ENCODE data around the gene SLC27A2. TPM values are rescaled to one million over a fixed set of nuclear protein-coding genes. Genes with fewer than 3 reads are reported as not detected.

SLC27A2 gene
- total and polyA plus RNA-seq, 2 experiments from 2014 or later: not detected

DNA sequence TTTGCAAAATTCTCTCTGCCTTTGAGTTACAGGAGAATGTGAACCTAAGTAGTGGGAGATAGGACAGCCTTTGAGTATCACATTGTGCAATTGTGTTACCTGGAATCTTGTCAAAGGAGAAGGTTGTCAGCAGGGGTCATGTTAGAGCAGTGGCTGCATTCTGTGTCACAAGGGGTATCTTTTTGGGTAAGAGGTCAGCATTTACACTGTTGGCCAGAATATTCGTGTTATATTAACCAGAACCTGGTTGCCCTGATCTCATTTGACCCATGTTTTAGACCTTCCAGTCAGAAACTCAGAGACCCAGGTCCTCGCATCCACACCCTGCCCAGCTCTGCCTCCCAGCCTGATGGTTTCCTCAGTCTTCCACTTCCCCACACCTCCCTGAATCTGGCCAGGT, 56.3 kb downstream of the SLC27A2 start:
- H4K20me1 ChIP-seq (ENCODE audit: insufficient read depth): no peaks in the 10 kb centered on the region
- no peak overlapping the region for H3K4me2 ChIP-seq (ENCODE audit: unreplicated experiment)
- no peaks in the 10 kb centered on the region for H3K79me2 ChIP-seq (ENCODE audit: insufficient read depth)
- H3K4me3 ChIP-seq: no peak overlapping the region
- no peaks in the 10 kb centered on the region for H3K36me3 ChIP-seq (ENCODE audit: low read depth)
- no peak overlapping the region for H3K9ac ChIP-seq
- H3K27me3 ChIP-seq (replicated peaks; ENCODE audit: insufficient read depth): no peaks in the 10 kb centered on the region
- H3K9me2 ChIP-seq (ENCODE audit: insufficient read depth): no peaks in the 10 kb centered on the region
- no peak overlapping the region for H2AFZ ChIP-seq
- peaks cover 9% of the 10 kb centered on the region for H3K4me1 ChIP-seq (ENCODE audit: insufficient read depth)
- H3K9me3 ChIP-seq (ENCODE audit: low read depth): no peaks in the 10 kb centered on the region
- H3F3A ChIP-seq (ENCODE audit: insufficient read depth): no peaks in the 10 kb centered on the region
- 70 to 75% methylated on average over 2 of the region's 2 CpGs for WGBS, 2 experiments (ENCODE audit: low coverage in 1 of 2, low lambda C conversion rate in 2 of 2, missing lambda C conversion rate in 2 of 2)
- no peak for DNase-seq
- H3K27ac ChIP-seq: no peak overlapping the region
- in situ Hi-C loops (cut with MboI): no loop called here
- no peak for TF ChIP-seq EZH2 (IDR thresholded peaks at IDR 0.05; ENCODE audit: insufficient read depth, poor library complexity, severe bottlenecking)
- no peak for TF ChIP-seq EZH2phosphoT487 (IDR thresholded peaks at IDR 0.05; ENCODE audit: insufficient read depth, low read depth)

DNA sequence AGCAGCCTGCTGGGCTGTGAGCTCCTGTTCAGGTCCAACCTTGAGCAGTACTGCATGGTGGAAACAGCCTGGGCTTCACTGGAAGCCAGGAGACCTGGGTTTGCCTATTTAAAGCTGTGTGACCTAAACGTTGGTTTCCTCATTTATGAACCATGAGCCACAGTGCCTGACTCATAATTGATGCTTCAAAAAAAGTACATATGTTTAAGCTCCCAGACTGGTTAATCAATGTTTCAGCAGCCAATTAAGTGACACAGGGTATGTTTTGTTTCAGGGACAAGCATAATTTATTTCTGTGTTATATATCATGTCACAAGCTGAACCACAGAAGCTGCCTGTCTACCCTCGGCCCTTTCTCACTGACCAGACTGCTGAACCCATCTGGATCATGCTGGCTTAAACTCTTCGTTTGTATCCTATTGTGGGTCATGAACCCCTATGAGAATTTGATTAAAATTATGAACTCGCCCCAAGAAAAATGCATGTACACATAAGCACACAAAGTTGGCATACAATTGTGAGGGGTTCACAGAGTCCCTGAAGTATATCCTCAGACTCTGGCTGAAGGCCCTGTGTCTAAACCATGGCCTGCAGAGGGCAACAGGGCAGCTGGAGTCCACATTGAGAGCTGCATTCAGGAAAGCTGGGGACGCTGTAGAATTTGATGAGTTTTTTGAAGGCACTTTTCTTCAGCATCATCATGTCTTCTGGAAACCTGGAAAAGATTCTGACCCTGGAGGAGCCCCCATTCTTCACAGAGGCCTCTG, 59.9 kb downstream of the SLC27A2 start:
- Histone ChIP-seq H3K27me3 (replicated peaks; ENCODE audit: insufficient read depth) (no peaks in the 10 kb centered on the region; the same call in 1 of the 2 replicates), H3K79me2 (ENCODE audit: insufficient read depth) (no peaks in the 10 kb centered on the region), H3K9me3 (ENCODE audit: low read depth) (no peaks in the 10 kb centered on the region), H3K9me2 (ENCODE audit: insufficient read depth) (no peaks in the 10 kb centered on the region), H3K36me3 (ENCODE audit: low read depth) (no peaks in the 10 kb centered on the region), H3K9ac (no peak overlapping the region), H3K4me1 (ENCODE audit: insufficient read depth) (peaks cover 9% of the 10 kb centered on the region), H3K4me3 (no peak overlapping the region), H3K4me2 (ENCODE audit: unreplicated experiment) (no peak overlapping the region), H3K27ac (no peak overlapping the region), H2AFZ (0 out of 2 replicates have a peak overlapping the region, but pooled peaks have one; percentile 26), H4K20me1 (ENCODE audit: insufficient read depth) (no peaks in the 10 kb centered on the region), H3F3A (ENCODE audit: insufficient read depth) (no peaks in the 10 kb centered on the region)
- in situ Hi-C loops (cut with MboI): no loop called here
- WGBS, 2 experiments (ENCODE audit: low coverage in 1 of 2, low lambda C conversion rate in 2 of 2, missing lambda C conversion rate in 2 of 2): 52 to 59% methylated on average over 5 of the region's 5 CpGs
- DNase-seq: peak; percentile 76
- 0 out of 2 replicates have a peak, but pooled peaks have one; percentile 78 for TF ChIP-seq EZH2phosphoT487 (IDR thresholded peaks at IDR 0.05; ENCODE audit: insufficient read depth, low read depth)
- TF ChIP-seq EZH2 (IDR thresholded peaks at IDR 0.05; ENCODE audit: insufficient read depth, poor library complexity, severe bottlenecking): no peak

DNA sequence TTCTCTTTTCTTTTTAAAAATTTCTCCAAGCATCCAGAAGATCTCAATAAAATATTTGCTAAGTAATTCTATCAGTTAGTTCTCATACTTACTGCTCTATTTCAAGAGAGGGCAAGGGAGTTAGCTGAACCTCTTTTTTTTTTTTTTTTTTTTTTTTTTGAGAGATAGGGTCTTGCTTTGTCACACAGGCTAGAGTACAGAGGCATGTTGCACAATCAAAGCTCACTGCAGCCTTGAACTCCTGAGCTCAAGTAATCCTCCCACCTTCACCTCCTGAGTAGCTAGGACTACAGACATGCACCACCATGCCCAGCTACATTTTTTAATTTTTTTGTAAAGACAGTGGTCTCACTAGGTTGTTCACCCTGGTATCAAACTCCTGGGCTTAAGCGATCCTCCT, 62.2 kb downstream of the SLC27A2 start:
- Histone ChIP-seq H3K9me2 (ENCODE audit: insufficient read depth) (no peaks in the 10 kb centered on the region), H3F3A (ENCODE audit: insufficient read depth) (no peaks in the 10 kb centered on the region), H3K79me2 (ENCODE audit: insufficient read depth) (no peaks in the 10 kb centered on the region), H4K20me1 (ENCODE audit: insufficient read depth) (no peaks in the 10 kb centered on the region), H3K9ac (no peak overlapping the region), H3K27me3 (replicated peaks; ENCODE audit: insufficient read depth) (peaks cover 14% of the 10 kb centered on the region; the same call in 1 of the 2 replicates), H3K27ac (no peak overlapping the region), H3K36me3 (ENCODE audit: low read depth) (no peaks in the 10 kb centered on the region), H3K4me3 (no peak overlapping the region), H3K9me3 (ENCODE audit: low read depth) (no peaks in the 10 kb centered on the region), H2AFZ (no peak overlapping the region), H3K4me1 (ENCODE audit: insufficient read depth) (peaks cover 9% of the 10 kb centered on the region), H3K4me2 (ENCODE audit: unreplicated experiment) (no peak overlapping the region)
- in situ Hi-C loops (cut with MboI): no loop called here
- TF ChIP-seq EZH2 (IDR thresholded peaks at IDR 0.05; ENCODE audit: insufficient read depth, poor library complexity, severe bottlenecking) (no peak), EZH2phosphoT487 (IDR thresholded peaks at IDR 0.05; ENCODE audit: insufficient read depth, low read depth) (no peak)
- no peak for DNase-seq
- WGBS, 2 experiments (ENCODE audit: low coverage in 1 of 2, low lambda C conversion rate in 2 of 2, missing lambda C conversion rate in 2 of 2): 96 to 100% methylated on average over 1 of the region's 1 CpG

DNA sequence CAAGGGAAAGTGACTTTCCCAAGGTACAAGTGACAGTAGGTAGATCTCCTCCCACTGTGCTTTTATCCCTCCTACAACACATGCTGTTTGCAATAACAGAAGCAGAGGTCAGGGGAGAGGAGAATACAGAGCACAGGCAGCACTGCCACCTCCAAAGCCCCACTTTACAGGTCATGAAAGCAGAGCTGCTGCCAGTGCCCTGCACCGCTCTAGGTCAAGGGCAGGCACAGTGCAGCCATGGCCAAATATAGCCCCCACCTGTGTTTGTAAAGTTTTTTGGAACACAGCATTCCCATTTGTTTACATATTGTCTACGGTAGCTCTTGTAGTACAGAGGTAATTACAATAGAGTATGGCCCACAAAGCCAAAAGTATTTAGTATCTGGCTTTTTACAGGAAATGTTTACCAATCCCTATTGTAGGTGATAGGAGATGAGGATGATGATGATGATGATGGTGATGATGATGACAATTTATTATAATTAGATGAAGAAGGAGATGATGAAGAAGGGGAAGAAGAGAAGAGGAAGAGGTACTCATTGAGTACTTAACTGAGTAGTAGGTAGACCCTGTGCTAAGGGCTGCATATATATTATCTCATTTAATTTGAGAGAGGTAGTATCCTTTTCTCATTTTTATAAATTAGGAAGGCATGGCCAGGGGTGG, 63.1 kb downstream of the SLC27A2 start:
- in situ Hi-C loops (cut with MboI): no loop called here
- WGBS, 2 experiments (ENCODE audit: low coverage in 1 of 2, low lambda C conversion rate in 2 of 2, missing lambda C conversion rate in 2 of 2): 90 to 92% methylated on average over 2 of the region's 2 CpGs

More for the DNA sequence above, 63.1 kb downstream of the SLC27A2 start:
- Histone ChIP-seq H3F3A (ENCODE audit: insufficient read depth) (no peaks in the 10 kb centered on the region), H3K79me2 (ENCODE audit: insufficient read depth) (no peaks in the 10 kb centered on the region), H3K27me3 (replicated peaks; ENCODE audit: insufficient read depth) (peaks cover 19% of the 10 kb centered on the region; the same call in 1 of the 2 replicates), H3K27ac (no peak overlapping the region), H2AFZ (no peak overlapping the region), H3K9ac (no peak overlapping the region), H3K9me3 (ENCODE audit: low read depth) (no peaks in the 10 kb centered on the region), H4K20me1 (ENCODE audit: insufficient read depth) (no peaks in the 10 kb centered on the region), H3K4me2 (ENCODE audit: unreplicated experiment) (no peak overlapping the region), H3K4me1 (ENCODE audit: insufficient read depth) (peaks cover 9% of the 10 kb centered on the region), H3K4me3 (no peak overlapping the region), H3K36me3 (ENCODE audit: low read depth) (no peaks in the 10 kb centered on the region), H3K9me2 (ENCODE audit: insufficient read depth) (no peaks in the 10 kb centered on the region)
- TF ChIP-seq EZH2 (IDR thresholded peaks at IDR 0.05; ENCODE audit: insufficient read depth, poor library complexity, severe bottlenecking) (no peak), EZH2phosphoT487 (IDR thresholded peaks at IDR 0.05; ENCODE audit: insufficient read depth, low read depth) (no peak)
- no peak for DNase-seq
